Mammary epithelial cell (primary cell): Measurements from ENCODE around the gene UVRAG.

Source experiments
- CTCF ChIP-seq, 2 donors: IDR thresholded peaks in 1 of 2; conservative IDR thresholded peaks in 1 of 2; 2 replicates each; pipeline ENCODE4 v1.5.1; 2011 to 2012; ENCODE audit warnings: inconsistent platforms in 2 of 2, low read length in 2 of 2, mild to moderate bottlenecking in 2 of 2, control low read depth in 1 of 2, low read depth in 1 of 2; ENCODE audit not compliant: insufficient read depth in 1 of 2; ENCODE audit errors: extremely low read depth in 1 of 2
- EZH2 ChIP-seq: IDR thresholded peaks from 2 replicates; pipeline ENCODE4 v1.6.1; 2012; ENCODE audit warnings: low read length, inconsistent platforms, borderline replicate concordance

GRCh38 chr11:76090821-76091220, 275.8 kb downstream of the UVRAG start:
- no peak for TF ChIP-seq EZH2
- TF ChIP-seq CTCF (conservative IDR thresholded peaks at IDR 0.05 in 1 of 2, IDR thresholded peaks at IDR 0.05 in 1 of 2; ENCODE audit: extremely low read depth in 1 of 2, insufficient read depth in 1 of 2, low read depth in 1 of 2, low read length in 2 of 2) = no peak
